PC-9 (cell line): ENCODE data around the gene CCDC154. TPM values are rescaled to one million over a fixed set of nuclear protein-coding genes. Genes with fewer than 3 reads are reported as not detected.

Source experiments
- BruUV-seq: library from RNA; stranded (reverse); fragments of 400-500 nt; replicated peaks from 2 replicates; lab custom pipeline; 2021; lab: Mats Ljungman, UMichigan
- CTCF ChIA-PET: fragments of 300-600 bp; sonication (Branson Sonifier 250); formaldehyde crosslinking; loops from one replicate; lab custom pipeline; 2022; ENCODE audit warnings: antibody characterized with exemption; lab: Charles Lee
- POLR2A ChIA-PET: fragments of 300-600 bp; sonication (Branson Sonifier 250); formaldehyde crosslinking; loops from one replicate; lab custom pipeline; 2022; ENCODE audit warnings: antibody characterized with exemption; ENCODE audit not compliant: unreplicated experiment; lab: Charles Lee
- DNase-seq, 2 experiments: peaks; one replicate each; pipeline versions ENCODE4 v3.0.0 to v3.0.0-alpha.2; 2015 to 2022; ENCODE audit warnings: mixed read lengths in 1 of 2
- H2AFZ ChIP-seq: fragments of 200-600 bp; sonication (generic); 2 replicates; pipeline ENCODE4 v1.8.1; 2017; ENCODE audit warnings: antibody characterized with exemption
- H3F3A ChIP-seq: fragments of 200-600 bp; sonication (generic); 2 replicates; pipeline ENCODE4 v1.8.1; 2017; ENCODE audit warnings: antibody characterized with exemption, mild to moderate bottlenecking, low read depth; ENCODE audit not compliant: insufficient read depth
- H3K27ac ChIP-seq: fragments of 200-600 bp; sonication (generic); 2 replicates; pipeline ENCODE4 v1.6.1; 2016; ENCODE audit warnings: mixed run types
- H3K27me3 ChIP-seq: fragments of 200-600 bp; sonication (generic); 2 replicates; pipeline ENCODE4 v1.6.1; 2016; ENCODE audit warnings: low read depth, mixed run types; ENCODE audit not compliant: insufficient read depth
- H3K36me3 ChIP-seq: fragments of 200-600 bp; sonication (generic); 2 replicates; pipeline ENCODE4 v1.6.1; 2016; ENCODE audit warnings: low read depth, mixed run types
- H3K4me1 ChIP-seq: fragments of 200-600 bp; sonication (generic); replicated peaks from 2 replicates; pipeline ENCODE4 v1.6.1; 2016; ENCODE audit warnings: mixed run types; ENCODE audit not compliant: insufficient read depth
- H3K4me2 ChIP-seq: fragments of 200-600 bp; sonication (generic); 2 replicates; pipeline ENCODE4 v1.6.1; 2017; ENCODE audit warnings: mixed run types
- H3K4me3 ChIP-seq: fragments of 200-600 bp; sonication (generic); 2 replicates; pipeline ENCODE4 v1.6.1; 2016; ENCODE audit warnings: mixed run types
- H3K79me2 ChIP-seq: fragments of 200-600 bp; sonication (generic); 2 replicates; pipeline ENCODE4 v1.6.1; 2017; ENCODE audit warnings: low read depth, mixed run types
- H3K9me2 ChIP-seq: fragments of 200-600 bp; sonication (generic); 2 replicates; pipeline ENCODE4 v1.8.1; 2017; ENCODE audit warnings: mild to moderate bottlenecking; ENCODE audit not compliant: insufficient read depth
- H3K9me3 ChIP-seq: fragments of 200-600 bp; sonication (generic); 2 replicates; pipeline ENCODE4 v1.8.1; 2016; ENCODE audit warnings: low read depth; ENCODE audit not compliant: insufficient read depth
- H4K20me1 ChIP-seq: fragments of 200-600 bp; sonication (generic); 2 replicates; pipeline ENCODE4 v1.8.1; 2017; ENCODE audit not compliant: insufficient read depth
- EZH2 ChIP-seq: fragments of 200-600 bp; sonication (generic); IDR thresholded peaks from 2 replicates; pipeline ENCODE4 v1.8.0; 2017; ENCODE audit warnings: antibody characterized with exemption, low read depth
- intact Hi-C: fragments of 100-400 bp; cut with micrococcal nuclease; formaldehyde crosslinking; loops from one replicate; pipeline ENCODE4 v1.10.0; 2022; ENCODE audit not compliant: unreplicated experiment
- total RNA-seq: library from RNA; stranded (reverse); gene quantifications from 2 replicates; pipeline ENCODE4 v1.2.3, GENCODE V29; 2021
- TF ChIP-seq, protein P1 (sequence below): fragments of 200-600 bp; sonication (generic); conservative IDR thresholded peaks from 2 replicates; pipeline ENCODE4 v1.6.1; 2017; ENCODE audit warnings: mixed run types, antibody characterized with exemption, mild to moderate bottlenecking, moderate library complexity

CCDC154 gene
- total RNA-seq, 1 experiment from 2014 or later, result 2.4 TPM

DNA sequence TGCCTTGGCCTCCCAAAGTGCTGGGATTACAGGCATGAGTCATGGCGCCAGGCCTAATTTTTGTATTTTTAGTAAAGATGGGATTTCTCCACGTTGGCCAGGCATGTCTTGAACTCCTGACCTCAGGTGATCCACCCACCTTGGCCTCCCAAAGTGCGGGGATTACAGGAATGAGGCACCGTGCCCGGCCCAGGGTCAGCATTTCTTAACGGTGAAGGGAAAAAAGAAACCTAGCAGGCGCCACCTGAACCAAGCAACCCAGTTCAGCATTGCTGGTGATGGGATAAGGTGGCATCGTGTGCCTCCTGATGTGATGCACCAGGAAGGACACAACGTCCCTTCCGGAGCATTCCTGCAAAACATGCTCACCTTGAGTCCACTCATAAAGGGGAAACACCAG, 32.7 kb upstream of the CCDC154 start:
- POLR2A ChIA-PET, result no interaction called here
- TF ChIP-seq EZH2, result no peak
- TF ChIP-seq, protein P1, sequence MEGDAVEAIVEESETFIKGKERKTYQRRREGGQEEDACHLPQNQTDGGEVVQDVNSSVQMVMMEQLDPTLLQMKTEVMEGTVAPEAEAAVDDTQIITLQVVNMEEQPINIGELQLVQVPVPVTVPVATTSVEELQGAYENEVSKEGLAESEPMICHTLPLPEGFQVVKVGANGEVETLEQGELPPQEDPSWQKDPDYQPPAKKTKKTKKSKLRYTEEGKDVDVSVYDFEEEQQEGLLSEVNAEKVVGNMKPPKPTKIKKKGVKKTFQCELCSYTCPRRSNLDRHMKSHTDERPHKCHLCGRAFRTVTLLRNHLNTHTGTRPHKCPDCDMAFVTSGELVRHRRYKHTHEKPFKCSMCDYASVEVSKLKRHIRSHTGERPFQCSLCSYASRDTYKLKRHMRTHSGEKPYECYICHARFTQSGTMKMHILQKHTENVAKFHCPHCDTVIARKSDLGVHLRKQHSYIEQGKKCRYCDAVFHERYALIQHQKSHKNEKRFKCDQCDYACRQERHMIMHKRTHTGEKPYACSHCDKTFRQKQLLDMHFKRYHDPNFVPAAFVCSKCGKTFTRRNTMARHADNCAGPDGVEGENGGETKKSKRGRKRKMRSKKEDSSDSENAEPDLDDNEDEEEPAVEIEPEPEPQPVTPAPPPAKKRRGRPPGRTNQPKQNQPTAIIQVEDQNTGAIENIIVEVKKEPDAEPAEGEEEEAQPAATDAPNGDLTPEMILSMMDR, result no peak
- Histone ChIP-seq H3K9me3 (no peaks in the 10 kb centered on the region), H3K79me2 (peaks cover 23% of the 10 kb centered on the region), H3K4me3 (no peak overlapping the region), H3K27me3 (no peaks in the 10 kb centered on the region), H3K9me2 (no peaks in the 10 kb centered on the region), H3K4me2 (no peak overlapping the region), H3K4me1 (peaks cover 15% of the 10 kb centered on the region), H3K36me3 (no peaks in the 10 kb centered on the region), H3K27ac (no peak overlapping the region), H3F3A (no peaks in the 10 kb centered on the region), H4K20me1 (peaks cover under 1% of the 10 kb centered on the region; the same call in 1 of the 2 replicates), H2AFZ (no peak overlapping the region)
- DNase-seq, result no peak
- BruUV-seq, result no TSS peak
- intact Hi-C loops, result loop anchor here (5.0 kb wide), 1 partner anchor 135 kb away; the partner anchor contains the start of genes CRAMP1 and IFT140
- CTCF ChIA-PET, result interaction anchor here (0.7 kb wide), 1 partner anchor 35 kb away, joined by 7 read pairs; no protein-coding TSS in a partner anchor

DNA sequence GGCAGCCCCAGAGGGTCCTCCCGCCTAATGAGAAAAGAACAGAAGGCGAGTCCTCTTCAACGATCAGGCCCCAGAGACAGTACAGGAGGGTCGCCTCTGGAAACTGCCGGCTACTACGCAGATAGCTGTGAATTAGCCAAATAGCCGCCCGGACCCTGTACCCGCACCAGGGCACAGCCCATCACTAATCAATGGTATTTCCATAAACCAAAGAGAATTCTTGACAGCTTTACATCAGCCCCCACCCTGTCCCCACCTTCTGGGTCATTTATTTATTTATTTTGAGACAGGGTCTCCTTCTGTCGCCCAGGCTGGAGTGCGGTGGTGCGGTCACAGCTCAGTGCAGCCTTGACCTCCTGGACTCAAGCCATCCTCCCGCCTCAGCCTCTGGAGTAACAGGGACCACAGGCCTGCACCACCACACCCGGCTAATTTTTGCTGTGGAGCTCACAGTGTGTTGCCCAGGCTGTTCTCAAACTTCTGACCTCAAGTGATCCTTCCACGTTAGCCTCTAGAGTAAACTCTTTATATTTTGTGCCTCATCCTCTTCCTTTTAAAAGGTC, 31.3 kb upstream of the CCDC154 start:
- intact Hi-C loops, result loop anchor here (5.0 kb wide), 1 partner anchor 137 kb away; the partner anchor contains the start of genes CRAMP1 and IFT140

GRCh38 chr16:1474796-1475551, 30.6 kb upstream of the CCDC154 start, which contains the start of gene CLCN7:
CLCN7 (minus strand) TSS chr16:1475028; CDS start chr16:1474974, 54 bp downstream.
- TF ChIP-seq EZH2, result no peak
- TF ChIP-seq, protein P1, result no peak
- H3K36me3 ChIP-seq, result no peaks in the 10 kb centered on the region
- BruUV-seq, result TSS peak; percentile 45
- CTCF ChIA-PET, result no interaction called here
- H3F3A ChIP-seq, result no peaks in the 10 kb centered on the region
- H3K27ac ChIP-seq, result peak within 1 kb of the TSS; percentile 65
- POLR2A ChIA-PET, result no interaction called here
- H3K4me3 ChIP-seq, result peak within 1 kb of the TSS; percentile 99
- no peaks in the 10 kb centered on the region for H3K27me3 ChIP-seq
- H3K79me2 ChIP-seq, result peaks cover 42% of the 10 kb centered on the region
- H3K4me1 ChIP-seq, result peaks cover 12% of the 10 kb centered on the region
- peaks cover 8% of the 10 kb centered on the region for H4K20me1 ChIP-seq
- H3K9me3 ChIP-seq, result no peaks in the 10 kb centered on the region
- peak within 1 kb of the TSS; percentile 99 for H3K4me2 ChIP-seq
- H3K9me2 ChIP-seq, result no peaks in the 10 kb centered on the region
- intact Hi-C loops, result loop anchor here (5.0 kb wide), 1 partner anchor 137 kb away; the partner anchor contains the start of genes CRAMP1 and IFT140
- peak within 1 kb of the TSS; percentile 96 for H2AFZ ChIP-seq
- peak; percentile 51 to 92 for DNase-seq

More for the DNA sequence above, 31.3 kb upstream of the CCDC154 start:
- Histone ChIP-seq H3K9me3 (no peaks in the 10 kb centered on the region), H3K27ac (peak overlapping the region; percentile 65; the same call in 1 of the 2 replicates), H3K4me1 (peaks cover 12% of the 10 kb centered on the region), H3K4me3 (peak overlapping the region; percentile 99), H3K4me2 (peak overlapping the region; percentile 99), H3K79me2 (peaks cover 36% of the 10 kb centered on the region), H4K20me1 (peaks cover 5% of the 10 kb centered on the region), H2AFZ (peak overlapping the region; percentile 96), H3F3A (no peaks in the 10 kb centered on the region), H3K27me3 (no peaks in the 10 kb centered on the region), H3K36me3 (no peaks in the 10 kb centered on the region), H3K9me2 (no peaks in the 10 kb centered on the region)
- ChIA-PET POLR2A (no interaction called here), CTCF (no interaction called here)
- no TSS peak for BruUV-seq
- TF ChIP-seq, protein P1, result no peak
- TF ChIP-seq EZH2, result no peak
- no peak for DNase-seq
